ENCODE measurements around the gene LAGE3. TPM values are rescaled to one million over a fixed set of nuclear protein-coding genes. Genes with fewer than 3 reads are reported as not detected.

The LAGE3 gene
- total and polyA plus RNA-seq, 2 of the 8 experiments (the other 6 are each of a cell fraction or from before 2014, with no cell fraction given) = 44.5 to 102 TPM

GRCh38 chrX:154515090-154515965 is 36.2 kb upstream of the LAGE3 start (continued):
- no peak for TF ChIP-seq SIN3A (conservative IDR thresholded peaks at IDR 0.05 in 1 of 2, IDR thresholded peaks at IDR 0.05 in 1 of 2; ENCODE audit: low read depth in 1 of 2, low read length in 2 of 2)
